K562 (cell line): ENCODE measurements around the gene SSH3. TPM values are rescaled to one million over a fixed set of nuclear protein-coding genes. Genes with fewer than 3 reads are reported as not detected.
A peak's percentile ranks its signal among the peaks of the same experiment; 100 is the strongest.

Source experiments
- ATF2 ChIP-seq: sonication (generic); formaldehyde crosslinking; IDR thresholded peaks from 2 replicates; pipeline ENCODE4 v1.8.1; 2022; ENCODE audit warnings: missing genetic modification reagents
- DPF2 ChIP-seq: fragments of 450-650 bp; IDR thresholded peaks from 2 replicates; pipeline ENCODE4 v1.6.1; 2016
- E2F6 ChIP-seq, 2 experiments: IDR thresholded peaks; 2 replicates each; pipeline ENCODE4 v1.6.1; 2011; ENCODE audit warnings: borderline replicate concordance in 1 of 2, control low read depth in 1 of 2, low read depth in 1 of 2, low read length in 1 of 2, mild to moderate bottlenecking in 1 of 2, mixed read lengths in 1 of 2, moderate library complexity in 1 of 2; ENCODE audit not compliant: insufficient read depth in 1 of 2, insufficient read length in 1 of 2, poor library complexity in 1 of 2, severe bottlenecking in 1 of 2; ENCODE audit errors: extremely low read depth in 1 of 2
- ETS2 ChIP-seq: IDR thresholded peaks from 2 replicates; pipeline ENCODE4 v1.6.1; 2016; ENCODE audit warnings: borderline replicate concordance, missing genetic modification characterization, mild to moderate bottlenecking, moderate library complexity, missing compliant biosample characterization; ENCODE audit not compliant: poor library complexity, severe bottlenecking
- LEF1 ChIP-seq: fragments of 450-650 bp; IDR thresholded peaks from 2 replicates; pipeline ENCODE4 v1.6.1; 2016; ENCODE audit warnings: mild to moderate bottlenecking
- MTA3 ChIP-seq: fragments of 450-650 bp; formaldehyde crosslinking; IDR thresholded peaks from 2 replicates; pipeline ENCODE4 v1.6.1; 2017; ENCODE audit warnings: mild to moderate bottlenecking, borderline replicate concordance
- MYBL2 ChIP-seq, 2 experiments: fragments of 450-650 bp in 1 of 2; sonication (generic) in 1 of 2; formaldehyde crosslinking in 1 of 2; IDR thresholded peaks; 2 replicates each; pipeline versions ENCODE4 v1.6.1 to v1.8.1; 2017 to 2022; ENCODE audit warnings: borderline replicate concordance in 1 of 2, inconsistent platforms in 1 of 2, low read depth in 1 of 2, mild to moderate bottlenecking in 1 of 2, missing genetic modification reagents in 1 of 2, moderate library complexity in 1 of 2
- MYNN ChIP-seq, 2 experiments: sonication (generic); formaldehyde crosslinking in 1 of 2; IDR thresholded peaks; 2 replicates each; pipeline versions ENCODE4 v1.5.0 to v1.6.1; 2016 to 2020; ENCODE audit warnings: antibody characterized with exemption in 1 of 2, missing genetic modification reagents in 1 of 2
- NCOA1 ChIP-seq: fragments of 450-650 bp; IDR thresholded peaks from 2 replicates; pipeline ENCODE4 v1.6.1; 2016; ENCODE audit warnings: low read depth
- NFIX ChIP-seq: fragments of 250-450 bp; sonication (Bioruptor Pico); IDR thresholded peaks from 2 replicates; pipeline ENCODE4 v1.4.0; 2020; ENCODE audit warnings: low read depth, mild to moderate bottlenecking, moderate library complexity
- SAP30 ChIP-seq: fragments of 200-600 bp; sonication (generic); IDR thresholded peaks from 2 replicates; pipeline ENCODE4 v1.6.1; 2012; ENCODE audit warnings: borderline replicate concordance, low read depth, mild to moderate bottlenecking, moderate library complexity, low read length, control low read depth, inconsistent platforms; ENCODE audit not compliant: insufficient read depth, poor library complexity, severe bottlenecking
- SMARCC2 ChIP-seq: fragments of 450-650 bp; IDR thresholded peaks from 2 replicates; pipeline ENCODE4 v1.6.1; 2017; ENCODE audit warnings: antibody characterized with exemption, moderate library complexity, mild to moderate bottlenecking, low read depth
- SNRNP70 ChIP-seq: fragments of 200-400 bp; formaldehyde crosslinking; optimal IDR thresholded peaks from 2 replicates; pipeline ENCODE3; 2017; ENCODE audit warnings: low read depth, low read length
- TGIF2 ChIP-seq: sonication (generic); formaldehyde crosslinking; IDR thresholded peaks from 2 replicates; pipeline ENCODE4 v1.8.1; 2022; ENCODE audit warnings: mild to moderate bottlenecking, missing genetic modification reagents, moderate library complexity
- UBTF ChIP-seq, 2 experiments: IDR thresholded peaks; 2 replicates each; pipeline ENCODE4 v1.6.1; 2012; ENCODE audit warnings: improper control_type of control experiment in 2 of 2, low read depth in 2 of 2, low read length in 2 of 2, borderline replicate concordance in 1 of 2
- ZBTB33 ChIP-seq: sonication (generic); formaldehyde crosslinking; IDR thresholded peaks from 2 replicates; pipeline ENCODE4 v1.8.1; 2023; ENCODE audit warnings: mild to moderate bottlenecking, missing genetic modification reagents
- ZNF224 ChIP-seq: sonication (generic); formaldehyde crosslinking; IDR thresholded peaks from 2 replicates; pipeline ENCODE4 v1.8.0; 2022; ENCODE audit warnings: mild to moderate bottlenecking, missing genetic modification reagents
- ZNF311 ChIP-seq: fragments of 250-450 bp; sonication (Bioruptor Pico); IDR thresholded peaks from 2 replicates; pipeline ENCODE4 v1.4.0; 2020; ENCODE audit warnings: mild to moderate bottlenecking, moderate library complexity
- polyA plus RNA-seq, 8 experiments: library from polyadenylated mRNA; depleted of rRNA in 4 of 8; stranded (reverse) in 5 of 8; unstranded in 3 of 8; fragments of >200 nt; fragmentation: Nextera tagmentation in 2 of 8; fragmentation: Illumina TruSeq in 1 of 8; extraction: Ambion mirVana in 2 of 8; extraction: Trizol in 1 of 8; gene quantifications; 2 replicates each; pipeline versions ENCODE4 v1.2.1 to v1.2.3, GENCODE V29; 2011 to 2014; ENCODE audit warnings: inconsistent platforms in 1 of 8, missing spikeins in 1 of 8
- total RNA-seq, 7 experiments: library from RNA; depleted of rRNA in 6 of 7; stranded (reverse); fragments of >200 nt in 6 of 7; fragmentation: Illumina TruSeq in 2 of 7; extraction: Trizol in 2 of 7; gene quantifications; 2 replicates each; pipeline versions ENCODE4 v1.2.1 to v1.2.3, GENCODE V29; 2011 to 2021; ENCODE audit warnings: low replicate concordance in 1 of 7

Gene SSH3
- total and polyA plus RNA-seq, 9 of the 15 experiments (the other 6 are each of a cell fraction or from before 2014, with no cell fraction given): 0.07 to 1.0 (median 0.24) TPM; not detected in 3

- TF ChIP-seq ZBTB33 (CRISPR knock-in tag): no peak
- TF ChIP-seq SNRNP70: no peak
- TF ChIP-seq ETS2 (tag): no peak
- TF ChIP-seq MTA3: peak; percentile 90; the same call in 1 of the 2 replicates
- TF ChIP-seq E2F6 (IDR thresholded peaks at IDR 0.05; ENCODE audit: borderline replicate concordance in 1 of 2, extremely low read depth in 1 of 2, insufficient read depth in 1 of 2, insufficient read length in 1 of 2, low read depth in 1 of 2, low read length in 1 of 2, poor library complexity in 1 of 2, severe bottlenecking in 1 of 2): no peak
- TF ChIP-seq DPF2: peak; percentile 88
- TF ChIP-seq NFIX: no peak
- TF ChIP-seq ATF2 (CRISPR knock-in tag): no peak
- peak; percentile 51; the same call in 1 of the 2 replicates for TF ChIP-seq SMARCC2
- no peak for TF ChIP-seq TGIF2
- 0 out of 4 replicates have a peak, but pooled peaks of 1 of the 2 experiments have one; percentile 58 for TF ChIP-seq UBTF (IDR thresholded peaks at IDR 0.05; ENCODE audit: borderline replicate concordance in 1 of 2, low read depth in 2 of 2, low read length in 2 of 2)
- TF ChIP-seq LEF1: peak; percentile 75
- no peak for TF ChIP-seq MYBL2 (IDR thresholded peaks at IDR 0.05; ENCODE audit: low read depth)
- TF ChIP-seq MYBL2 (CRISPR knock-in tag; IDR thresholded peaks at IDR 0.05; ENCODE audit: borderline replicate concordance): no peak
- peak; percentile 37 for TF ChIP-seq SAP30
- no peak for TF ChIP-seq ZNF311
- peak; percentile 86 for TF ChIP-seq MYNN (IDR thresholded peaks at IDR 0.05)
- TF ChIP-seq MYNN (CRISPR knock-in tag; IDR thresholded peaks at IDR 0.05): no peak
- 0 out of 2 replicates have a peak, but pooled peaks have one; percentile 15 for TF ChIP-seq NCOA1
- no peak for TF ChIP-seq ZNF224
These were observed 9.1 kb downstream of the SSH3 start (continued) for GRCh38 chr11:67312187-67313021.
